Muscle of back (tissue), 11 donors: Measurements from ENCODE around the gene TRIM47. TPM values are rescaled to one million over a fixed set of nuclear protein-coding genes. Genes with fewer than 3 reads are reported as not detected.
"Not testable (repeated sequence)": the region's sequence is repeated elsewhere in the genome, so short reads cannot be mapped to it uniquely, and the experiment has no call there.

Source experiments
- DNase-seq, 3 donors: peaks; one replicate each; pipeline versions ENCODE4 v3.0.0 to v3.0.0-alpha.2; 2013
- polyA plus RNA-seq, 10 donors: library from polyadenylated mRNA; unstranded; fragments of 120-200 nt; gene quantifications; one replicate each; pipeline ENCODE4 v1.2.1, GENCODE V29; 2013; ENCODE audit not compliant: insufficient read length in 10 of 10

The TRIM47 gene
- polyA plus RNA-seq, 10 donors, result 15.3 to 27.2 (median 21.3) TPM

GRCh38 chr17:75872434-75873351 is 5.7 kb downstream of the TRIM47 start:
- peak in 1 of 3 donors; percentile 76 for DNase-seq

- DNase-seq, result not testable (repeated sequence)
Measured at GRCh38 chr17:75870228-75870627, 8.2 kb downstream of the TRIM47 start.

GRCh38 chr17:75869282-75870141 is 8.9 kb downstream of the TRIM47 start:
- DNase-seq, result peak in 2 of 3 donors; percentile 53 to 89

GRCh38 chr17:75868730-75869281 is 9.6 kb downstream of the TRIM47 start:
- not testable (repeated sequence) for DNase-seq

GRCh38 chr17:75865404-75866188 is 12.8 kb downstream of the TRIM47 start:
- not testable (repeated sequence) for DNase-seq

- not testable (repeated sequence) for DNase-seq
Measured at GRCh38 chr17:75864887-75865286, 13.5 kb downstream of the TRIM47 start.

GRCh38 chr17:75864448-75864871 is 13.9 kb downstream of the TRIM47 start:
- DNase-seq, result peak in 1 of 3 donors; percentile 89

GRCh38 chr17:75861927-75862317 is 16.5 kb downstream of the TRIM47 start:
- DNase-seq, result no peak

- not testable (repeated sequence) for DNase-seq
Measured at GRCh38 chr17:75859358-75859757, 19.0 kb downstream of the TRIM47 start.

GRCh38 chr17:75856062-75856756 is 22.2 kb downstream of the TRIM47 start:
- no peak for DNase-seq

- DNase-seq, result peak; percentile 100
Measured at GRCh38 chr17:75855310-75856061, 22.9 kb downstream of the TRIM47 start, which contains the start of gene WBP2. WBP2 (minus strand) TSS chr17:75855335; CDS start chr17:75855297, 38 bp downstream.

- DNase-seq, result no peak
Measured at GRCh38 chr17:75854881-75855309, 23.5 kb downstream of the TRIM47 start.

GRCh38 chr17:75854101-75854748 is 24.2 kb downstream of the TRIM47 start:
- peak in 1 of 3 donors; percentile 50 for DNase-seq

- DNase-seq, result no peak
Measured at GRCh38 chr17:75853433-75853832, 24.9 kb downstream of the TRIM47 start.

GRCh38 chr17:75851693-75851991 is 26.7 kb downstream of the TRIM47 start:
- DNase-seq, result not testable (repeated sequence)

- DNase-seq, result no peak
Measured at GRCh38 chr17:75850928-75851692, 27.3 kb downstream of the TRIM47 start.

- DNase-seq, result no peak
Measured at GRCh38 chr17:75849724-75850123, 28.7 kb downstream of the TRIM47 start.

- DNase-seq, result no peak
Measured at GRCh38 chr17:75849279-75849646, 29.1 kb downstream of the TRIM47 start.
